Hindlimb muscle (tissue), 1 donor: Measurements from ENCODE around the gene CHST11. TPM values are rescaled to one million over a fixed set of nuclear protein-coding genes. Genes with fewer than 3 reads are reported as not detected.

Source experiments
- DNase-seq: peaks from one replicate; pipeline ENCODE4 v3.0.0-alpha.2; 2013
- polyA plus RNA-seq: library from polyadenylated mRNA; unstranded; fragments of 120-200 nt; gene quantifications from one replicate; pipeline ENCODE4 v1.2.1, GENCODE V29; 2013; ENCODE audit not compliant: insufficient read length

Gene CHST11
- polyA plus RNA-seq, 1 donor: 4.0 TPM

GRCh38 chr12:104702565-104703139 is 245.9 kb downstream of the CHST11 start:
- DNase-seq: peak; percentile 50

GRCh38 chr12:104703372-104703771 is 246.6 kb downstream of the CHST11 start:
- no peak for DNase-seq

- no peak for DNase-seq
Measured at GRCh38 chr12:104704224-104704779, 247.6 kb downstream of the CHST11 start.

- no peak for DNase-seq
Measured at GRCh38 chr12:104707194-104707593, 250.4 kb downstream of the CHST11 start.

GRCh38 chr12:104707794-104708558 is 251.2 kb downstream of the CHST11 start:
- DNase-seq: no peak

- DNase-seq: no peak
Measured at GRCh38 chr12:104708891-104709290, 252.1 kb downstream of the CHST11 start.

GRCh38 chr12:104709692-104710435 is 253.1 kb downstream of the CHST11 start:
- no peak for DNase-seq

- no peak for DNase-seq
Measured at GRCh38 chr12:104710940-104711689, 254.4 kb downstream of the CHST11 start.

- DNase-seq: no peak
Measured at GRCh38 chr12:104712477-104712876, 255.7 kb downstream of the CHST11 start.

- DNase-seq: no peak
Measured at GRCh38 chr12:104712968-104713367, 256.2 kb downstream of the CHST11 start.

- DNase-seq: no peak
Measured at GRCh38 chr12:104713444-104713843, 256.7 kb downstream of the CHST11 start.

- no peak for DNase-seq
Measured at GRCh38 chr12:104714369-104714768, 257.6 kb downstream of the CHST11 start.

GRCh38 chr12:104716172-104716571 is 259.4 kb downstream of the CHST11 start:
- no peak for DNase-seq

GRCh38 chr12:104718304-104718929 is 261.7 kb downstream of the CHST11 start:
- DNase-seq: no peak

GRCh38 chr12:104719700-104720338 is 263.1 kb downstream of the CHST11 start:
- DNase-seq: no peak

GRCh38 chr12:104720339-104721038 is 263.7 kb downstream of the CHST11 start:
- no peak for DNase-seq

- DNase-seq: no peak
Measured at GRCh38 chr12:104721039-104721405, 264.3 kb downstream of the CHST11 start.

- DNase-seq: no peak
Measured at GRCh38 chr12:104721936-104722335, 265.2 kb downstream of the CHST11 start.

GRCh38 chr12:104722601-104723534 is 266.1 kb downstream of the CHST11 start:
- no peak for DNase-seq

- no peak for DNase-seq
Measured at GRCh38 chr12:104723895-104724294, 267.1 kb downstream of the CHST11 start.
